Myometrial cell (primary cell): Measurements from ENCODE around the gene KLF12. TPM values are rescaled to one million over a fixed set of nuclear protein-coding genes. Genes with fewer than 3 reads are reported as not detected.

ENCODE experiments used
- total RNA-seq: library from RNA; depleted of rRNA; stranded (reverse); fragments of >200 nt; gene quantifications from 2 replicates; pipeline ENCODE4 v1.2.3, GENCODE V29; 2015

The KLF12 gene
- total RNA-seq, result 5.5 and 9.2 TPM in 2 replicates

GRCh38 chr13:74134221-74134776, at the start of gene KLF12:
KLF12 (minus strand) TSS chr13:74134404.

